ENCODE results near the gene EFHC1. TPM values are rescaled to one million over a fixed set of nuclear protein-coding genes. Genes with fewer than 3 reads are reported as not detected.

The EFHC1 gene
- 10 to 100 TPM; 41.8 to 62.9 TPM for total RNA-seq
- polyA plus RNA-seq (ENCODE audit: insufficient read depth, low read depth, low replicate concordance) = 133 TPM
- long read RNA-seq, donor 1, full-length matches to known transcripts = 8 of 8 reads
- long read RNA-seq, donor 1, partial matches to known transcripts = 0 of 8 reads
- long read RNA-seq, donor 1, other reads (novel, unspliced or antisense) = 0 of 8 reads
- long read RNA-seq, donor 2, full-length matches to known transcripts = 2 of 2 reads
- long read RNA-seq, donor 2, partial matches to known transcripts = 0 of 2 reads
- long read RNA-seq, donor 2, other reads (novel, unspliced or antisense) = 0 of 2 reads

GRCh38 chr6:52419809-52420667, at the start of gene EFHC1:
TSS of gene EFHC1 (plus strand) at chr6:52420342. CDS start at chr6:52420411, 69 bp downstream.
- TF ChIP-seq POLR2A (IDR thresholded peaks at IDR 0.05) = peak; percentile 24
- peak in 1 of 3 experiments; percentile 11 for TF ChIP-seq CTCF (IDR thresholded peaks at IDR 0.05)
- Histone ChIP-seq H3K27ac (peak within 1 kb of the TSS; percentile 86 to 90), H3K4me3 (peak within 1 kb of the TSS; percentile 67 to 74), H3K36me3 (ENCODE audit: low read depth, missing control alignments) (no peaks in the 10 kb centered on the region), H3K27me3 (no peaks in the 10 kb centered on the region), H3K4me1 (no peaks in the 10 kb centered on the region), H3K9me3 (no peaks in the 10 kb centered on the region)
- DNase-seq = peak; percentile 99
- 0% methylated on average over 22 to 46 of the region's 57 CpGs for WGBS, 2 donors
- intact Hi-C loops (cut with DNase I; ENCODE audit: low total_unique reads) = loop anchor here (10.0 kb wide), 2 partner anchors 155 to 175 kb away; partner anchors contain the start of gene TRAM2

GRCh38 chr6:52371656-52372191, 48.4 kb upstream of the EFHC1 start:
- 45 to 58% methylated on average over 2 of the region's 2 CpGs for WGBS, 2 donors
- H3K27me3 ChIP-seq = no peaks in the 10 kb centered on the region
- no peak for DNase-seq
- no peak overlapping the region for H3K27ac ChIP-seq
- intact Hi-C loops (cut with DNase I; ENCODE audit: low total_unique reads) = loop anchor here (10.0 kb wide), 1 partner anchor 67 kb away; no protein-coding TSS in a partner anchor
- no peaks in the 10 kb centered on the region for H3K9me3 ChIP-seq
- no peak for TF ChIP-seq CTCF (IDR thresholded peaks at IDR 0.05)
- no peak overlapping the region for H3K4me3 ChIP-seq
- H3K4me1 ChIP-seq = peaks cover 14% of the 10 kb centered on the region
- no peaks in the 10 kb centered on the region for H3K36me3 ChIP-seq (ENCODE audit: low read depth, missing control alignments)

GRCh38 chr6:52373151-52373690, 46.9 kb upstream of the EFHC1 start:
- intact Hi-C loops (cut with DNase I; ENCODE audit: low total_unique reads) = loop anchor here (10.0 kb wide), 1 partner anchor 68 kb away; no protein-coding TSS in a partner anchor

GRCh38 chr6:52374247-52374646, 45.9 kb upstream of the EFHC1 start:
- H3K36me3 ChIP-seq (ENCODE audit: low read depth, missing control alignments) = no peaks in the 10 kb centered on the region
- H3K4me3 ChIP-seq = no peak overlapping the region
- no peak for DNase-seq
- intact Hi-C loops (cut with DNase I; ENCODE audit: low total_unique reads) = loop anchor here (10.0 kb wide), 1 partner anchor 69 kb away; no protein-coding TSS in a partner anchor
- H3K27me3 ChIP-seq = no peaks in the 10 kb centered on the region
- WGBS, 2 donors = 92 to 95% methylated on average over 4 of the region's 4 CpGs
- no peak for TF ChIP-seq CTCF (IDR thresholded peaks at IDR 0.05)
- no peak for TF ChIP-seq POLR2A (IDR thresholded peaks at IDR 0.05)
- H3K9me3 ChIP-seq = no peaks in the 10 kb centered on the region
- H3K27ac ChIP-seq = no peak overlapping the region
- H3K4me1 ChIP-seq = peaks cover 20% of the 10 kb centered on the region

More at GRCh38 chr6:52373151-52373690, 46.9 kb upstream of the EFHC1 start:
- H3K27ac ChIP-seq = no peak overlapping the region
- no peaks in the 10 kb centered on the region for H3K27me3 ChIP-seq
- TF ChIP-seq CTCF (IDR thresholded peaks at IDR 0.05) (no peak), POLR2A (IDR thresholded peaks at IDR 0.05) (no peak)
- no peak overlapping the region for H3K4me3 ChIP-seq
- 94 to 95% methylated on average over 5 of the region's 5 CpGs for WGBS, 2 donors
- no peaks in the 10 kb centered on the region for H3K9me3 ChIP-seq
- DNase-seq = no peak
- H3K36me3 ChIP-seq (ENCODE audit: low read depth, missing control alignments) = no peaks in the 10 kb centered on the region
- peaks cover 18% of the 10 kb centered on the region for H3K4me1 ChIP-seq
